ENCODE results near the gene KIR3DL3.
"Not testable (repeated sequence)": the region's sequence is repeated elsewhere in the genome, so short reads cannot be mapped to it uniquely, and the experiment has no call there.

- TF ChIP-seq RARB (CRISPR knock-in tag; IDR thresholded peaks at IDR 0.05); JUNB (IDR thresholded peaks at IDR 0.05); POLR2A (IDR thresholded peaks at IDR 0.05; ENCODE audit: low read length); BHLHE40 (IDR thresholded peaks at IDR 0.05; ENCODE audit: low read depth, low read length); CBX2 (IDR thresholded peaks at IDR 0.05; ENCODE audit: borderline replicate concordance, low read depth); FOSB (CRISPR knock-in tag; IDR thresholded peaks at IDR 0.05); SREBF2 (IDR thresholded peaks at IDR 0.05): not testable (repeated sequence)
- TF ChIP-seq, protein P1, sequence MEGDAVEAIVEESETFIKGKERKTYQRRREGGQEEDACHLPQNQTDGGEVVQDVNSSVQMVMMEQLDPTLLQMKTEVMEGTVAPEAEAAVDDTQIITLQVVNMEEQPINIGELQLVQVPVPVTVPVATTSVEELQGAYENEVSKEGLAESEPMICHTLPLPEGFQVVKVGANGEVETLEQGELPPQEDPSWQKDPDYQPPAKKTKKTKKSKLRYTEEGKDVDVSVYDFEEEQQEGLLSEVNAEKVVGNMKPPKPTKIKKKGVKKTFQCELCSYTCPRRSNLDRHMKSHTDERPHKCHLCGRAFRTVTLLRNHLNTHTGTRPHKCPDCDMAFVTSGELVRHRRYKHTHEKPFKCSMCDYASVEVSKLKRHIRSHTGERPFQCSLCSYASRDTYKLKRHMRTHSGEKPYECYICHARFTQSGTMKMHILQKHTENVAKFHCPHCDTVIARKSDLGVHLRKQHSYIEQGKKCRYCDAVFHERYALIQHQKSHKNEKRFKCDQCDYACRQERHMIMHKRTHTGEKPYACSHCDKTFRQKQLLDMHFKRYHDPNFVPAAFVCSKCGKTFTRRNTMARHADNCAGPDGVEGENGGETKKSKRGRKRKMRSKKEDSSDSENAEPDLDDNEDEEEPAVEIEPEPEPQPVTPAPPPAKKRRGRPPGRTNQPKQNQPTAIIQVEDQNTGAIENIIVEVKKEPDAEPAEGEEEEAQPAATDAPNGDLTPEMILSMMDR (IDR thresholded peaks at IDR 0.05), result not testable (repeated sequence)
These were observed 17.7 kb downstream of the KIR3DL3 start for GRCh38 chr19:54741950-54742349.
